Tibial nerve (tissue), 4 donors: ENCODE measurements around the gene RASAL3. TPM values are rescaled to one million over a fixed set of nuclear protein-coding genes. Genes with fewer than 3 reads are reported as not detected.
"Not testable (repeated sequence)": the region's sequence is repeated elsewhere in the genome, so short reads cannot be mapped to it uniquely, and the experiment has no call there.

Experiments used
- DNase-seq, 2 donors: peaks; one replicate each; pipeline ENCODE4 v3.0.0-alpha.2; 2019; ENCODE audit warnings: low spot score in 2 of 2
- H3K27ac ChIP-seq, 4 donors: fragments of 200-600 bp; sonication (generic) in 3 of 4; one replicate each; pipeline ENCODE4 v1.5.1; 2017 to 2019; ENCODE audit warnings: mild to moderate bottlenecking in 1 of 4
- H3K27me3 ChIP-seq, 2 donors: fragments of 200-600 bp; sonication (generic) in 1 of 2; one replicate each; pipeline versions ENCODE4 v1.5.1 to v1.6.0; 2017 to 2019
- H3K36me3 ChIP-seq, 3 donors: fragments of 200-600 bp; sonication (generic); one replicate each; pipeline ENCODE4 v1.5.1; 2018 to 2019
- H3K4me1 ChIP-seq, 4 donors: fragments of 200-600 bp; sonication (generic) in 3 of 4; one replicate each; pipeline ENCODE4 v1.5.1; 2017 to 2019
- H3K4me3 ChIP-seq, 4 donors: fragments of 200-600 bp; sonication (generic) in 3 of 4; one replicate each; pipeline ENCODE4 v1.5.1; 2017 to 2019; ENCODE audit warnings: mild to moderate bottlenecking in 1 of 4, moderate library complexity in 1 of 4
- H3K9me3 ChIP-seq, 4 donors: fragments of 200-600 bp; sonication (generic) in 3 of 4; one replicate each; pipeline ENCODE4 v1.5.1; 2017 to 2019
- CTCF ChIP-seq, 5 experiments: fragments of 200-600 bp in 3 of 5; fragments of 450-650 bp in 2 of 5; sonication (generic) in 3 of 5; IDR thresholded peaks; one replicate each; pipeline ENCODE4 v1.5.1; 2016 to 2019; ENCODE audit warnings: antibody characterized with exemption in 5 of 5, mild to moderate bottlenecking in 3 of 5, moderate library complexity in 2 of 5
- EP300 ChIP-seq, 2 donors: sonication (generic); formaldehyde crosslinking; IDR thresholded peaks; one replicate each; pipeline ENCODE4 v1.6.1; 2017; ENCODE audit warnings: antibody characterized with exemption in 2 of 2, mild to moderate bottlenecking in 1 of 2
- POLR2A ChIP-seq, 2 donors: fragments of 450-650 bp; IDR thresholded peaks; one replicate each; pipeline ENCODE4 v1.6.1; 2017; ENCODE audit warnings: antibody characterized with exemption in 2 of 2, mild to moderate bottlenecking in 2 of 2, moderate library complexity in 2 of 2
- WGBS, 2 donors: methylation state at CpG; one replicate each; pipeline ENCODE4 v1.1.5; 2018; 5-methylcytosine and 5-hydroxymethylcytosine counted together
- total RNA-seq, 4 donors: library from RNA; depleted of rRNA; stranded (reverse); fragments of >200 nt; gene quantifications; one replicate each; pipeline ENCODE4 v1.1.0, GENCODE V29; 2016

The RASAL3 gene
- total RNA-seq, 4 donors from 2014 or later: 2.9 to 6.6 (median 4.3) TPM

GRCh38 chr19:15412832-15413231, 51.5 kb downstream of the RASAL3 start:
- WGBS, 2 donors: 60 to 66% methylated on average over 4 of the region's 4 CpGs
- Histone ChIP-seq H3K4me3 (no peak overlapping the region), H3K36me3 (peaks cover 0 to 35% (median 0%) of the 10 kb centered on the region in 3 donors), H3K4me1 (peaks cover 0 to 93% (median 40%) of the 10 kb centered on the region in 4 donors), H3K9me3 (no peaks in the 10 kb centered on the region), H3K27me3 (no peaks in the 10 kb centered on the region), H3K27ac (peak overlapping the region in 1 of 4 donors; percentile 13)
- DNase-seq: no peak
- TF ChIP-seq EP300 (IDR thresholded peaks at IDR 0.05) (no peak), POLR2A (IDR thresholded peaks at IDR 0.05) (no peak), CTCF (IDR thresholded peaks at IDR 0.05) (no peak)

GRCh38 chr19:15411351-15411750, 53.0 kb downstream of the RASAL3 start:
- 53 to 57% methylated on average over 2 of the region's 2 CpGs for whole genome bisulfite sequencing, 2 donors
- not testable (repeated sequence) for H3K4me3 ChIP-seq, DNase-seq, H3K27me3 ChIP-seq, H3K9me3 ChIP-seq
- Histone ChIP-seq H3K4me1 (peaks cover 0 to 90% (median 32%) of the 10 kb centered on the region in 4 donors), H3K27ac (peak overlapping the region in 1 of 4 donors; percentile 2), H3K36me3 (peaks cover 0 to 35% (median 0%) of the 10 kb centered on the region in 3 donors)

- no peaks in the 10 kb centered on the region for H3K27me3 ChIP-seq
These were observed 59.5 kb downstream of the RASAL3 start for GRCh38 chr19:15404780-15405211.

GRCh38 chr19:15404097-15404779, 60.1 kb downstream of the RASAL3 start:
- Histone ChIP-seq H3K27ac (peak overlapping the region in 2 of 4 donors; percentile 67 to 68), H3K36me3 (peaks cover 2 to 55% (median 14%) of the 10 kb centered on the region in 3 donors), H3K9me3 (no peaks in the 10 kb centered on the region)

More at GRCh38 chr19:15404780-15405211, 59.5 kb downstream of the RASAL3 start:
- no peaks in the 10 kb centered on the region for H3K9me3 ChIP-seq
- 41 to 43% methylated on average over 3 of the region's 3 CpGs for WGBS, 2 donors
- DNase-seq: no peak
- H3K36me3 ChIP-seq: peaks cover 0 to 55% (median 8%) of the 10 kb centered on the region in 3 donors
- TF ChIP-seq CTCF (IDR thresholded peaks at IDR 0.05) (no peak), EP300 (IDR thresholded peaks at IDR 0.05) (no peak), POLR2A (IDR thresholded peaks at IDR 0.05) (no peak)
- H3K27ac ChIP-seq: peak overlapping the region in 3 of 4 donors; percentile 15 to 68 (median 67)
- peaks cover 5 to 90% (median 36%) of the 10 kb centered on the region in 4 donors for H3K4me1 ChIP-seq
- no peak overlapping the region for H3K4me3 ChIP-seq

GRCh38 chr19:15403151-15403531, 61.2 kb downstream of the RASAL3 start:
- Histone ChIP-seq H3K27ac (peak overlapping the region in 2 of 4 donors; percentile 67 to 68), H3K9me3 (no peaks in the 10 kb centered on the region), H3K4me1 (peaks cover 5 to 78% (median 36%) of the 10 kb centered on the region in 4 donors), H3K27me3 (no peaks in the 10 kb centered on the region), H3K36me3 (peaks cover 10 to 55% (median 25%) of the 10 kb centered on the region in 3 donors), H3K4me3 (no peak overlapping the region)
- WGBS, 2 donors: 87 to 91% methylated on average over 10 of the region's 10 CpGs
- DNase-seq: no peak
- no peak for TF ChIP-seq CTCF (IDR thresholded peaks at IDR 0.05)
- TF ChIP-seq EP300 (IDR thresholded peaks at IDR 0.05): no peak
- no peak for TF ChIP-seq POLR2A (IDR thresholded peaks at IDR 0.05)

More at GRCh38 chr19:15404097-15404779, 60.1 kb downstream of the RASAL3 start:
- DNase-seq: no peak
- Histone ChIP-seq H3K4me1 (peaks cover 5 to 84% (median 36%) of the 10 kb centered on the region in 4 donors), H3K4me3 (no peak overlapping the region), H3K27me3 (no peaks in the 10 kb centered on the region)
- no peak for TF ChIP-seq CTCF (IDR thresholded peaks at IDR 0.05)
- peak in 1 of 2 donors; percentile 49 for TF ChIP-seq EP300 (IDR thresholded peaks at IDR 0.05)
- TF ChIP-seq POLR2A (IDR thresholded peaks at IDR 0.05): no peak
- WGBS, 2 donors: 58 to 60% methylated on average over 7 of the region's 7 CpGs
